Prostate gland (tissue), 2 donors: ENCODE measurements around the gene BPIFA2.

Source experiments
- CTCF ChIP-seq, 4 experiments: fragments of 200-600 bp in 2 of 4; fragments of 450-650 bp in 2 of 4; sonication (generic) in 2 of 4; IDR thresholded peaks; 1 replicate in 3 of 4; 2 replicates in 1 of 4; pipeline ENCODE4 v1.5.1; 2016 to 2019; ENCODE audit warnings: antibody characterized with exemption in 4 of 4, mild to moderate bottlenecking in 2 of 4, moderate library complexity in 2 of 4
- POLR2A ChIP-seq: fragments of 450-650 bp; IDR thresholded peaks from one replicate; pipeline ENCODE4 v1.6.1; 2016; ENCODE audit warnings: antibody characterized with exemption, mild to moderate bottlenecking
- POLR2AphosphoS5 ChIP-seq: sonication (generic); formaldehyde crosslinking; IDR thresholded peaks from one replicate; pipeline ENCODE4 v1.6.1; 2017; ENCODE audit warnings: antibody characterized with exemption

GRCh38 chr20:33172781-33173180 is 4.8 kb downstream of the BPIFA2 start:
- TF ChIP-seq CTCF (IDR thresholded peaks at IDR 0.05) (no peak), POLR2A (no peak), POLR2AphosphoS5 (no peak)
